NCI-H1048 (cell line): ENCODE results near the gene FBXO31.
"Not testable (repeated sequence)": the region's sequence is repeated elsewhere in the genome, so short reads cannot be mapped to it uniquely, and the experiment has no call there.

Experiments
- DNase-seq: peaks from one replicate; lab custom pipeline; 2025; lab: John Stamatoyannopoulos, UW

FBXO31 gene

GRCh38 chr16:87410968-87411367, 27.4 kb upstream of the FBXO31 start:
- no peak for DNase-seq

DNA sequence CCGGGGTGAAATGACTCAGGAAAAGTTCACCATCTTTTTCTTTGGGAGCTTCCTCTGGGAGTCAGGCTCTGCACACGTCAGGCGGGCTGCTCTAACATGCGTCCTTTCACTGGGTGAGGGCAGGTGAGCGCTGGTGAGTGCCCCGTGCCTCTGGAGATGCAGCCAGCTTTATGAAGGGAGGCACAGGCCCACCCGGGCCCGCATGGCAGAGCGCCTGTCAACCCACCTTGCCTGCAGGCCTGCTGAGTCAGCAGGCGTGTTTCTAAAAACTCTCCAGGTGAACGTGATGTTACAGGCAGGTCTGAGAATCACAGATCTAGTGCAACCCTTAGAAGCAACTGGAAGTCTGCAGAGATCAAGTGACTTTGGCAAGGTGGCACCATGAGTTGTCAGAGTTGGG, 27.0 kb upstream of the FBXO31 start:
- DNase-seq = no peak

- no peak for DNase-seq
Measured at GRCh38 chr16:87409781-87410180, 26.2 kb upstream of the FBXO31 start.

- DNase-seq = no peak
Measured at GRCh38 chr16:87409153-87409552, 25.6 kb upstream of the FBXO31 start.

DNA sequence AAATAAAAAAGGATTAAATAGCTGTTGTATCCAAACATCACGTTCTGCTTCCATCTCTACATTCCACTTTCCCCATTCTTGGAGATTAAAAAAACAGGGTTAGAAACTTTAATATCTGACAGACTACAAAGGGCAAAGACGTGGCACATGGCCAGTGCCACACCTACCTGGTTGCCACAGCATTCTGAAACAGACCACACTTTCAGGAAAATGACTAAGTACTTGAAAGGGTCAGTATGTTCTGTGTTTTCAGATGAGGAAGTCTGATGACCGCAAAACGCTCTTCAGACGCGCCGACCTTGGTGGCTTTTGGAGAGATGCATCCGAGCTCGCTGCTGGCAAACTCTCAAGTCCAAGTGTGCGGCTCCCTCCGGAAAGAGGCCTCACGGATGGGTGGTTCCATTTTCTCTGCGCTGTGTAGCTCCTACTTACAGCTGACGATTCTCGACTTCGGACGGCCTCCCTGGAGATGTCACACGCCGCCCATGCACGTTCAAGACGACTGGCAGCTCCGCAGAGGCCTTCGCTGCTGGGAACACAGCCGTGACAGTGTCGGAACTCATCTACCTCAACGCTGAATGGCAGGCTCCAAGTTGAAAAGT, 24.0 kb upstream of the FBXO31 start:
- DNase-seq = no peak

DNA sequence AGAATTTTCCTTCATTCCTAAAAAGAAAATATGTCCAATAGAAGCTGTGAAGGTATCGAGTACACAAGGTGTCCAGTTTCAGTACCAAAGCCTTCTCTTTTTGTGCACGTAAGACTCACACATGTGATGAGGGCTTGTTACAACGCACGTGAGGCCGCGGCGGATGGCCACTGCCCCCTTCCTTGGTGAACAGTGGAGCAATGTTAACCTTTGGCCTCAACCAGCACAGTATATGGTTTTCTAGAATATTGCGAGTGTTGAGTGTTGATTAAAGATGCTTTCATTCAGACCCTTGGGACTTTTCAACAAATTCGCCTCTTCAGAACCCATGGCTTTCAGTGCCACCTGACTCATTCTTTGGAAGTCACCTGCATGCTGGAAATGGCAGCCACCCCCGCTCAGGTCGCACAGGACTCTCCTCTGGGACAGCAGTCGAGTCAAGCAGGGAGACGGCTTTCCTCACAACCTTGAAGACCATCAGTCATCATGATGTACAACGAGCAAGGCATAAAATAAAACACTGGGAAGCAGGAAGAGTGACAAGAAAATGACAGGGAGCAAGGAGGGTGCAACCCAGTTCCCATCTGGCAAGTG, 23.0 kb upstream of the FBXO31 start:
- no peak for DNase-seq

GRCh38 chr16:87404764-87405625, 21.4 kb upstream of the FBXO31 start:
- DNase-seq = no peak

GRCh38 chr16:87395181-87395842, 11.7 kb upstream of the FBXO31 start:
- no peak for DNase-seq

DNA sequence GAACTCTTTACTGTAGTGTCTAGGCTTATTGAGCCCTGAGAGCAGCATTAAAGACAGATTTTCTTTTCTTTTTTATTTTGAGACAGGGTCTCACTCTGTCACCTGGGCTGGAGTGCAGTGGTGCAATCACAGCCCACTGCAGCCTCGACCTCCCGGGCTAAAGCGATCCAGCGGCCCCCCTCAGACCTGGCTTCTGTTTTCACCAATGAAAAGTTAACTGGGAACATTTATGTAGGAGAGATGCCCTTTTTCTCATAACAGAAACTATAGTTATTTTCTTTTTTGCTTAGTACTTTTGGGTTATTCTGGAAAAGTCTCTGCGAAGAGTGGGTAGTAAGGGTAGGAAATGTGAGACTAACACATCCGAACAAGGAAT, 10.1 kb upstream of the FBXO31 start:
- no peak for DNase-seq

- DNase-seq = no peak
Measured at GRCh38 chr16:87392821-87393679, 9.5 kb upstream of the FBXO31 start.

- DNase-seq = peak; percentile 67
Measured at GRCh38 chr16:87391950-87392820, 8.6 kb upstream of the FBXO31 start, which contains the start of gene MAP1LC3B. Gene MAP1LC3B (plus strand): TSS chr16:87392336. CDS start chr16:87392428, 92 bp downstream.

DNA sequence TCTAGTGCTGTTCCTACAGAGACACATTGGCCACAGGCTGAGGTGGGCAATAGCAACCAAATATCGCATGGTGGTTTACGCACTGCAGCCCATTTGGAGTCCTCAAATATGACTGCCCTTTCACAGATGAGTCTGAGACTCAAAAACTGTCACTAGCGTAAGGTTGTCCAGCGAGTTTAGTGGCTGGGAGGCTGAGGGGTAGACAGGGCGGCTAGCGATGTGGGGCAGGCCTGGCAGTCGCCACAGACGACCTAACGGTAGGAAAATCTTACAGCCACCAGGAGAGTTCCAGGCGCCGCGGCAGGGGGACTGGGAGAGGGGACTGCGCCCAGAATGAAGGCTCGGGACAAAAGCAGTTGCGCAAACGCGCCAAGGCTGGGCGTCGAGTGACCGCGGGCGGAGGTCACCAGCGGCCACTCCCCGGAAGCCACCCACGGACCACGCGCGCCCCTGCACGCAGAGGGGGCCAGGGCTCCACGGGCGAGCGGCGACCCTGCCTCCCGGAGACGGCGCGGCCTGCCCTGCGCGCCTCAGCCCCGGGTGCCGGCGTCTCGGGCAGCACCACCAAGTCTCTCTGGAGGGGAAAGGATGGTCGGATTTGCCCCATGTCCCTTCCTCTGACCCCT, 7.9 kb upstream of the FBXO31 start:
- no peak for DNase-seq

DNA sequence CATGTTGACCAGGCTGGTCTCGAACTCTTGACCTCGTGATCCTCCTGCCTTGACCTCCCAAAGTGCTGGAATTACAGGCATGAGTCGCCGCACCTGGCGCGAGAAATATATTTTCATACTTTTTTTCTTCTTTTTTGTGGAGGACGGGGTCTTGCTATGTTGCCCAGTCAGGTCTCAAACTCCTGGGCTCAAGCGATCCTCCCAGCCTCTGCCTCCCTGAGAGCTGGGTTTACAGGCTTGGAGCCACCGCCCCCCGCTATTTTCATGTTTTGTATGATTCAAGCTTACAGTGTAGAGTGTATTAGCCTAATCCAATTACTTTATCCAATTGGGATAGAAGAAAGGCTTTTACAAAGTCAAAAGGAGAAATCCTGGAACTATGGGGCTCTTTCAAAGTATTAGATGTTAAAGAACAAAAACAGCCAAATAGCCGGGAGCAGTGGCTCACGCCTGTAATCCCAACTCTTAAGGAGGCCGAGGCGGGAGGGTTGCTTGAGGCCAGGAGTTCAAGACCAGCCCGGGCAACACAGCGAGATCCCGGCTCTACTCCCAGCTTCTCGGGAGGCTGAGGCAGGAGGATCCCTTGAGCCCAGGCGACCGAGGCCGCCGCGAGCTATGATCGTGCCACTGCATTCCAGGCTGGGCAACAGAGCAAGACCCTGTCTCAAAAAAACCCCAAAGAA, 7.2 kb upstream of the FBXO31 start:
- no peak for DNase-seq

DNA sequence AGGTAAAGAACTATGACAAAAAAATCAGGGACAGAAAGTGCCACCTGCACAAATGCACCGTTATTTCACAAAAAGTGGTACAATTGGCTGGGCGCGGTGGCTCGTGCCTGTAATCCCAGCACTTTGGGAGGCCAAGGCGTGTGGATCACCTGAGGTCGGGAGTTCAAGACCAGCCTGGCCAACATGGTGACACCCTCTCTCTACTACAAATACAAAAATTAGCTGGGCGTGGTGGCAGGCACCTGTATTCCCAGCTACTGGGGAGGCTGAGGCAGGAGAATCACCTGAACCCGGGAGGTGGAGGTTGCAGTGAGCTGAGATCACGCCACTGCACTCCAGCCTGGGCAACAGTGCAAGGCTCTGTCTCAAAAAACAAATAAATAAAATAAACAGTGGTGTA, 6.3 kb upstream of the FBXO31 start:
- DNase-seq = not testable (repeated sequence)

- DNase-seq = no peak
Measured at GRCh38 chr16:87389245-87389644, 5.7 kb upstream of the FBXO31 start.

GRCh38 chr16:87388818-87389134, 5.2 kb upstream of the FBXO31 start:
- no peak for DNase-seq

DNA sequence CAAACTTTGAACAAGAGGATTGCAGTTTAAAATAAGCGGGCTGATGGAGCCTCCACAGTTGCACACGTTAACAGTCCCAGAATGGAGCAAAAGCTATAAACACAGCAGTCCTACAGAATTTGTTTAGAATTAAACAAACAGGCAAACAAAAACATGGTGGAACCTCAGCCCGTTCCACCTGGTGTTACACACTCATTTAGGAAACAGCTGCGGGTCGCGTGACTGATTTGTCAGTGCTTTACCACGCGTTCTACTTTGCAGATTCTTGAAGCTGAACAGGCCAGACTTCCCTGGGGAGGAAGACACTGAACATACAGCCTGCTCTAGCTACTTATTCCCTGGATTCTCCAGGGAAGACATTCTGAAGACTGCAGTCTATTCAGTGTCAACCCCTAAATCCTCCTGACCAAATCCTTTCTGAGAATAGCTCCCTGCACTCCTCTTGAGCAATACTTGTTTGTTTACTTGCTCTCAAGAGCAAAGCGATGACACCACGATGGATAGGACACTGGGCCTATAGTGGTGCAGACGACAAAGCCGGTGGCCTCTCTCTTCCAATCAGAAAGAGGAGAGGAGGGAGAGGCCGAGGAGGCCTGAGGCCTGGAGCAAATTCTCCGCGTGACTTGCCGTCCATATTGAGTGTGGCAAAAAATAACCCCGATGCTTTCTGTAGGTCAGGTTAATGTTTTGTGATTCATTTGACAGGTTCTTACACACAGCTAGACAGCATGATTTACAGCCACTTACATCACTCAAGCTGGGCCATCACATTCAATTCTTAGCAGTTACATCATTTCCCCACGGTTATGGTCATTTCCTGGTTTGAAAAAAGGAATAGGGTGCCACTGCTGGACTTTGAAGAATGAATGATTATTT, 4.6 kb upstream of the FBXO31 start:
- DNase-seq = peak; percentile 83

DNA sequence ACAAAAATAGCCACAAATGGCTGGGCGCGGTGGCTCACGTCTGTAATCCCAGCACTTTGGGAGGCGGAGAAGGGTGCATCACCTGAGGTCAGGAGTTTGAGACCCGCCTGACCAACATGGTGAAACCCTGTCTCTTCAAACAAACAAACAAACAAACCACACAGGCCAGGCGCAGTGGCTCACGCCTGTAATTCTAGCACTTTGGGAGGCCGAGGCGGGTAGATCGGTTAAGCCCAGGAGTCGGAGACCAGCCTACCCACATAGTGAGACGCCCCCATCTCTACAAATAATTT, 1.2 kb upstream of the FBXO31 start:
- not testable (repeated sequence) for DNase-seq
